Activated T-cell treated with anti-CD3 and anti-CD28 coated beads, Interleukin-2, amount 50 U/mL, for 48 hours (primary cell): ENCODE data around the gene PAPOLB.

Experiments used
- DNase-seq, 2 experiments: peaks; one replicate each; pipeline ENCODE4 v3.0.0-alpha.2; 2020

The PAPOLB gene

DNA sequence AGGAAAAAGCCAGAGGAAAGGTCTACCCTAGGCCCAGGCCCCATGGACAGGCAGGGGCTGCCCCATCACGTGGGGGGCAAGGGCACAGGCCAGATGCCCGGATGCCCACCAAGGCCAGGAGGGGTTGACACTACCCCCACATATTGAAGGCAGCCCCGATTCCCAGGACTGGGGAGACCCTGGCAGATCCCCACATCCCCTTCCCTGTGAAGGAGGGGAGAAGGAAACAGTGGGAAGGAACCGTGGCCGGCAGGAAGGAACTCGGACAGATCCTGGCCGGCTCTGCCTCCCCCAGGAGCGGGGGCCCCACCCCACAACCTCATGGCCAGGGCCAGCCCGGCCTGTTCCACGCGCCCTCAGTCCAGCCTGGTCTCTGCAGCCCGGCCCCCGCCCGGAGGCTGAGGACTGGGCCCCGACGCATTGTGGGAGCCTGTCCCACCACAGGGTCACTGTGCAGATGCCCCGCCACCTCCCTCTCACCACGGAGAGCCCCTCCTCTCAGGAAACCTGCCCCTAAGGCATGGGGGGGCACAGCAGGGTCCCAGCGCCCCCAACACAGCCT, 41.3 kb downstream of the PAPOLB start:
- no peak for DNase-seq

- no peak for DNase-seq
Measured at GRCh38 chr7:4819560-4820404, 42.0 kb downstream of the PAPOLB start.

GRCh38 chr7:4818000-4818794, 43.6 kb downstream of the PAPOLB start:
- DNase-seq = no peak

DNA sequence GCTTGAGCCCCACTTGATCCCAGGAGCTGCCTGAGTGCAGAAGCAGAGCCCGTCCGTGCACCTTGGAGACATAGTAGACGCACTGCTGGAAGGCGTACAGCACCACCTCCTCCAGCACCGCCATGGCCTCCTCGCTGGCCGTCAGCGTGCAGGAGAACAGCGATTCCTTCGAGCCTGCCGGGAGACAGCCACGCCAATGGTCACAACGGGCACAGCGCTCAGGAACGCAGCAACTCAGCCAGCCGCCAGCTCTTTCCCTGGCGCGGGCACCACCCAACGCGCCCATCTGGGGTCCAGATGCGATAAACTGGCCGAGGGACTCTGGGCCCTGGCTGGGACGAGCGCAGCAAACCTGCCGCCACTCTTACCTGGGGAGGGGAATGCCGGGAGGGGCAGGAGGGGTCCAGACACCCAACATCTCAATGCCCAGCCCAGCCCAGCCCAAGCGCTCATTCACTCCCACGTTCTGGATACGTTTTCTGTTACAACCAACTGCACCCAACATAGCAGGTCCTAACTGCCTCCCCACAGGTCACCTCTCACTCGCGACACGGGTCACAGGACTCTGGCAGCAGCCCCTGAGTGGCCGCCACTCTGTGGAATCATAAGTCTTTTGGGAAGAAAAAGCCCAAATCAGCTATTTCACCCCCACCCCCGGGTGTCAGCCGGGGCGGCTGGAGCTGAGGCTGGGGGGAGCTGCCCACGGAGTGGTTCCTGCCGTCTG, 44.5 kb downstream of the PAPOLB start:
- no peak for DNase-seq

DNA sequence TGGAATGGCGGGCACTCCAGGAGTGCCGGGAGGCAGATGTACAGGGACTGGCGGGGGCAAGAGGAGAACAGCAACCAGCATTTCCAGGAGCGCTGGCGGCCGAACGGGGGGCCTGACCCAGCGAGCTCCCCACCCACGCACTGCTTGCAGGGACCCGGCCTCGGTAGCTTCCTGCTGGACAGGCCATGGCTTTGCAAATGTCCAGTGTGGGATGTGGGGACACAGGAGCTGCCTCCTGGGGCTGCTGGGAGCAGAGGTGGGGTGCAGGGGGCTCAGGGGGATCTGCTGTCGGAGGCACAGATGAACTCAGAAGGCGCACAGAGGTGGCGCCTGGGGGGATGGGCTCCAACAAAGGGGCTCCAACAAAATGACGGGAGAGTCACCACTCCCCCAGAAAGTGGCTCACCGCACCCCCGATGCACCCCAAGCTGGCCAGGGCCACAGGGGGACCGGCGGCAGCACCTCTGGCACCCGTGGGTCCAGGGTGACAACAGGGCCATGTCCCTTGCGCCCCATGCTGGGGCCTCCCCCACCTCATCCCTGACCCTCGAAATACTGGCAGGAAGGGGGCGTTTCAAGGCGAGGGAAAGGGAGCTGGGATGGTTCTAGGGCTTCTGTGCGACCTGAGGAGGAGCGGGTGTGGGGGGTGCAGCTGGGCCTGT, 45.3 kb downstream of the PAPOLB start:
- no peak for DNase-seq

DNA sequence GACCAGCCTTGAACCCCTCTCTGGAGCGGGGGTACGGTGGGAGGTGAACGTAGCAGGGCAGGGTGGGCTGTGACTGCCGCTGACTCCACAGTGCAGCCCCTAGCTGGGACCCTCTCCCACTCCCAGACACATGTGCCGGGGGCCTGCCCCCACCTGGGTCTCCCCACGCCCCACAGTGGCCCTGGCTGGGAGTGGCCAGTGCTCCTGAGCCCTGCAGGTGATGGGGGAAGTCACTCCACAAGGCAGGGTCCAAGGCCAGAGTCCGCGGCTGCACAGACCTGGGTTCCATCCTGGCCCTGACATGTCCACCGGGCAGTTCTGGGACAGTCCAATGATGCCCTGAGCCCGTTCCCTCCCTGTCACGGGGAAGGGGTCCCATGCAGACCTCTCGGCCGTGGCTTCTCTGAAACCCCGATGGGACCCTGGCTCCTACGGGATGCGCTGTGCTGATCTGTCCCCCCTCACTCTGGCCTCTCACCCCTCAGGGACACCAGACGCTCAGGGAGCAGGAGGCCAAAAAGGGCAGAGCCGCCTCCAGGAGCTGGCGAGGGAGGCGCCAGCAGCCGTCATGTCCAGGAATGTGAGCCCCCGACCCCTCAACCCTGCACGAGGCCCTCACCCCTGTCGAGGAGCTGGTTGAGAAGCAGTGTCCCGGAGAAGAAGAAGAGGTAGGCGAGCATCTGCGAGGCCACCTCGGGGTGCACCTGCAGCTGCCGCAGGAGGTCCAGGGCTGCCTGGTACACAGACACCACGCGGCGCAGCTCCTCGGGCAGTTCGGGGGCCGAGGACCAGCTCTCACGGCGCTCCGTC, 46.0 kb downstream of the PAPOLB start:
- DNase-seq = no peak

DNA sequence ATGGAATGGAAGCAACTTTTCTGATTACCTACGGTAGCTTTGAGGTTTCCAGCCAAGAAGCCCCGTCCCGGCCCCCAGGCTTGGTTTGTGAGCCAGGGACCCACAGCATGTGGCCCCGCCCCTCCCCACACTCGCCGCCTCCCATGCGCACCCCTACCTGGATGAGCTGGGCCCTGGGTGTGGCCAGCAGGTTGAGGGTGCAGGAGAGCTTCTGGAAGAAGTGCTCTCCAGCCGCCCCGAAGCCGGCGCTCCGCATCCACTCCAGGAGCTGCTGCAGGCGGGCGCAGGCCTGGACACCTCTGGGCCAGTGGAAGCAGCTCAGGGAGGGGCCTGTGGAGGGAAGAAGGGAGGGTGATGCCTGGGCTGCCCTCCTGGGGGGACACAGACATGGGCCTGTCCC, 46.7 kb downstream of the PAPOLB start:
- DNase-seq = no peak

GRCh38 chr7:4814433-4814832, 47.4 kb downstream of the PAPOLB start:
- DNase-seq = no peak

GRCh38 chr7:4809666-4810065, 52.2 kb downstream of the PAPOLB start:
- DNase-seq = no peak

DNA sequence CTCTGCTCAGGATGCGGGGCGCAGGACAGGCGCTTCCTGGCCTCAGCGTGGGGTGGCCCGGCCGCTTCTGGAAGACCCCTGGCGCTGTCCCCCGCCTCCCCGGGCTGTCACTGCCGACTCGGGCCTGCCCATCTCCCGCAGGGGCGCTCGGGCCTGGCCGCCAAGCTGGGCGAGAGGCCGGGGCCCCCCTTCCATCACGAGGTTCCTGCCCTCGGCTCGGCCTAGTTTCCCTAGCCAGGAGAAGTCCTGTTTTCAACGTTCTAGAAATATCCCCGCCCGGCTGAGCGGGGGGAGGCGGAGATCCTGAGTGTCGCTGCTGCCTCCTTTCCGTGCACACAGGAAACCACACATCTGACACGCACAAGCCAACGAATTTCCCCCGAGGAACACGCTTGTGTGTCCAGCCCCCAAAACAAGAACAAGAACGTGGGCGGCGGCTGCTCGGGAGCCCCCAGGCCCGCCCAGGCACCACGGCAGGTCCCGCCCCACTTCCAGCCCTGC, 52.7 kb downstream of the PAPOLB start:
- DNase-seq = peak in 1 of 2 experiments; percentile 39

- no peak for DNase-seq
Measured at GRCh38 chr7:4808565-4808964, 53.3 kb downstream of the PAPOLB start.

- no peak for DNase-seq
Measured at GRCh38 chr7:4808026-4808425, 53.8 kb downstream of the PAPOLB start.
